GM15510 (cell line): ENCODE data around the gene CCSER1.

Experiments used
- POLR2A ChIP-seq: IDR thresholded peaks from 3 replicates; pipeline ENCODE4 v1.6.1; 2011; ENCODE audit warnings: borderline replicate concordance; ENCODE audit not compliant: insufficient read length; ENCODE audit errors: extremely low read depth

Gene CCSER1

GRCh38 chr4:91527056-91527455, 1399.9 kb downstream of the CCSER1 start:
- TF ChIP-seq POLR2A, result no peak

DNA sequence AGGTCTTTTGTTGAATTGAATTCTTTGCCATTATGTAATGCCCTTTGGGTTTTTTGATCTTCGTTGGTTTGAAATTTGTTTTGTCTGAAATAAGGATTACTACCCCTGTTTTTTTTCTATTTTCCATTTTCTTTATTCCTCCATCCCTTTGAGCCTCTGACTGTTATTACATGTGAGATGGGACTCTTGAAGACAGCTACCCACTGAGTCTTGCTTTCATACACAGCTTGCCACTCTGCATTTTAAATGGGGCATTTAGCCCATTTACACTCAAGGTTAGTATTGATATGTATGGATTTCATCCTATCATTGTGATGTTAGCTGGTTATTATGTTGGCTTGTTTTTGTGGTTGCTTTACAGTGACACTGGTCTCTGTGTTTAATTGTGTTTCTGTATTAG, 1440.4 kb downstream of the CCSER1 start:
- TF ChIP-seq POLR2A, result no peak

DNA sequence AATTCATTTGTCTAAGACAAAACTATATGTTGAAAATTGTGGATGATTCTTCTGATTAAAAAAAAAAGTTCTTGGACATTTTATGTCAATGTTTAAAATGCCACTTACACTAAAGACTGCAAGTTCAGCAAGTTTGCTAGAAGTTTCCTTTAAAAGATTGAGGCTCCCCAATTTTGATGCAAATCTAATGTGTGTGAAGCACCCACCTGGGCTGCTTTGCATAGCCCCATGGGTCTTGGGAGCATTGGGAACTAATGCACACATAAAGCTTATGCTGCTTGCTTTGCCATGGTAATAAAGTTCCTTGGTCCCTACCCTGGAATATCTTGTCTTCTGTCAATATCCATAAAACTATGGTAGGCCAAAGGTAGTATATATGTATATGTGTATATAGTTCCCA, 1450.7 kb downstream of the CCSER1 start:
- no peak for TF ChIP-seq POLR2A

- TF ChIP-seq POLR2A, result no peak
Measured at GRCh38 chr4:91590260-91590659, 1463.1 kb downstream of the CCSER1 start.

DNA sequence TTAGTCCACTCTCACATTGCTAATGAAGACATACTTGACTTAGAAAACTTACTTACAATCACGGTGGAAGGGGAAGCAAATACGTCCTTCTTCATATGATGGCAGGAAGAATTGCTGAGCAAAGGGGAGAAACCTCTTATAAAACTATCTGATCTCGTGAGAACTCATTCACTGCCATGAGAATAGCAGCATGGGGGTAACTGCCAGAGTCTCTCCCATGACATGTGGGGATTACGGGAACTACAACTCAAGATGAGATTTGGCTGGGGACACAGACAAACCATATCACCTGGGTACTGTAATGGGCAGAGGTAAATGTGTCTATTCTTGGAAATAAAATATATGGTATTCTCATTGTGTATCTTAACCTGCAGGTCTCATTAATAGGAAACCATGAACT, 1464.9 kb downstream of the CCSER1 start:
- TF ChIP-seq POLR2A, result no peak

DNA sequence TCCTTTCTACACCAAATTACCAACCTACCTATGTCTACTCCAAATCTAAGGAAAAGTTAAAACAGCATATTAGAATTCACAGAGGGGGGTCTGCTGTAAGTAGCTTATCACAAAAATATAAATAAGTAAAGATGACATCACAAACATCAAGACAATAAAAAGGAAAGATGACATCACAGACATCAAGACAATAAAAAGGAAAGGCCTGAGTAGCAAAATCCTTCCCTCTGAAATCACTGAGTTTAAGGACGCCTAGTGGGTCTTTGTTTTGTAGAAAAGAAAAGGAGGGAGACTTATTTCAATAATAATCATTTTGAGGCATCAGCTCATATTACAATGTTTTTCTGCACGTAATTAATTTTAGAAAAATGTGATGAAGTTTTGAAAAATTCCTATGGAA, 1469.5 kb downstream of the CCSER1 start:
- no peak for TF ChIP-seq POLR2A

DNA sequence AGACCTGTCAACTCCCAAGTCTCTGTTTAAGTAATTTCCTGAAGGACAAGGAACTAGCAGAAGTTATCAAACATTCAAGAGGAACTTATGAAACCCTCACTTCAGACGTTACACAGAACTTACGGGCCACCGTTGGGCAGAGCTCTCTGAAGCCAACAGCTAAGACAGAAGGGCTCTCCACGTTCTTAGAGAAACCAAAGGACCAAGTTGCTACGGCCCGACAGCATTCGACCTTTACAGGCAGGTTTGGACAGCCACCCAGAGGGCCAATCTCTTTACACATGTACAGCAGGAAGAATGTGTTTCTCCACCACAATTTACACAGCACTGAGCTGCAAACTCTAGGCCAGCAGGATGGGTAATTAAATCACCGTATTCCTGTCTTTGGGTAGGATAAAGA, 1471.5 kb downstream of the CCSER1 start:
- no peak for TF ChIP-seq POLR2A

DNA sequence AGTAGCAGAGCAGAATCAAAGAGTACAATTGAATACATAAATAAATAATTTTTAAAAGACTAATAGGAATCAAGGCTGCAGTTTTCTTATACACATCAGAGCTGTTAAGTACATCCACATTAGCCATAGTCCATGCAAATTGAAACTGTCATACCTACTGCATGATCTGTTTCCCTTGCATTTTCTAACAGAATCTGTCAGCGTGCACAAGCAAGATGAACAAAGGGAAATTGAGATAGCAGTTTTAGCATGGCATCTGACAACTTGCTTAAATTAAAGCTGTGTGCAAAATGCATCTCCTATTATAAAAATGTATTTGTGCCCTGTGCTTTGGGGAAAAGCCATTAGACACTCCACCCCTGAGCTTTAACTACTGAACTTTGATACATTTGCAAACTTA, 1473.1 kb downstream of the CCSER1 start:
- TF ChIP-seq POLR2A, result no peak

GRCh38 chr4:91601401-91601800, 1474.2 kb downstream of the CCSER1 start:
- TF ChIP-seq POLR2A, result no peak

GRCh38 chr4:91611782-91612181, 1484.6 kb downstream of the CCSER1 start:
- no peak for TF ChIP-seq POLR2A

DNA sequence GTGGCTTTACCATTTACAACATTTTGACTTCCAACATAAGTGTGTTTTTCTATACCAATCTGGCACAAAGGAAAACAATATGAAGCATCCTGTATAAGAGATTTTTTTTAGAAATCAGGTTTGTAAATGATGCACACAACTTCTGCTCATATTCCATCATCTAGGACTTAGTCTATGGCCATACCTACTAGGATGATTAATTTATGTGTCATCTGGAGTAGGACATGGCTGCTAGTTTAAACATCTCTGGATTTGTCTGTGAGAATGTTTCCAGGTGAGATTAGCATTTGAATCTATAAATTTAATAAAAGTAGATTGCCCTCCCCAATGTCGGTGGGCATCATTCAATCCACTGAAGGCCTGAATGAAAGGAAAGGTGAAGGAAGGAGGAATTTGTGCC, 1493.8 kb downstream of the CCSER1 start:
- TF ChIP-seq POLR2A, result no peak

DNA sequence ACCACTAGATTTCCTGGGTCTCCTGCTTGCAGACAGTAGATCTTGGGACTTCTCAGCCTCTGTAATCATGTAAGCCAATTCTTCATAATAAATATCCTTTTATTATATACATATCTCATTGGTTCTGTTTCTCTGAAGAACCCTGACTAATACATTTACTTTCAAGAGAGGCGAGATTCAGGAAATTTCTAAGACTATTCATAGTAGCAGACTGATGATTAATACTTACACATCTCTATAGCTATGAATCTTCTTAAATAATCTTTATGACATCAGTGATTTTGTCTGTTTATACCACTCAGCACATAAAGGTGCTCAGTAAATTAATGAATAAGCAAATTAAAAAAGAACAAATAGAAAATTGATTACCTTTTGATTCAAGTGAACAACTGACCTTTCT, 1494.3 kb downstream of the CCSER1 start:
- TF ChIP-seq POLR2A, result no peak

- no peak for TF ChIP-seq POLR2A
Measured at GRCh38 chr4:91622925-91623602, 1495.9 kb downstream of the CCSER1 start.

DNA sequence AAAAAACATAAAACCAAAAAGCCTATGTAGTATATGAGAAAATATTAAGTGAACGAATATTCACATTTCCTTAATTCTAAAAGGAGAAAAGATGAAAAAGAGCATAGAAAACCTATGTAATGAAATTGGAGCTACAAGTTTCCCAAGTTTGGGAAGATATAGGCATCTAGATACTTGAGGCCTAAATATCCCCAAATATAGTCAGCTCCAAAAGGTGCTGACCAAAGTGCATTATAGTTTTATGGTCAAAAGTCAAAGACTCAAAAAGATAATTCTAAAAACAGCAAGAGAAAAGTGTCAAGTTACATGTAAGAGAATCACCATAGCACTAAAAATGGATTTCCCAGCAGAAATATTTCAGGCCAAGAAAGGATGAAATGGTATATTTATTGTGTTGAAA, 1502.9 kb downstream of the CCSER1 start:
- TF ChIP-seq POLR2A, result no peak

DNA sequence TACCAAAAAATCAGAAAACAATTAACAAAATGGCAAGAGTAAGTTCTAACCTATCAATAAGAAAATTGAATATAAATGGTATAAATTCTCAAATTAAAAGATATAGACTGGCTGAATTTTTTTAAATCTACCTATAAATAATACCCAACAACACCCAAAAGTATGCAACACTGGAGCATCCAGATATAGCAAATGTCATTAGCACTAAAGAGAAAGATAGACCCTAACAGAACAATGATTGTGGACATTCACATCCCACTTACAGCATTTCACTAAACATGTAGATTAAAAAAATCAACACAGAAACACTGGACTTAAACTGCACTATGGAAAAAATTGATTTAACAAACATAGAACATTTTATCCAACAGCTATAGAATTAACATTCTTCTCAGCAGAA, 1503.6 kb downstream of the CCSER1 start:
- no peak for TF ChIP-seq POLR2A

- TF ChIP-seq POLR2A, result no peak
Measured at GRCh38 chr4:91631335-91631734, 1504.1 kb downstream of the CCSER1 start.

- TF ChIP-seq POLR2A, result no peak
Measured at GRCh38 chr4:91636083-91636482, 1508.9 kb downstream of the CCSER1 start.
